D341Med (cell line): ENCODE results near the gene HSPA6.
"Not testable (repeated sequence)": the region's sequence is repeated elsewhere in the genome, so short reads cannot be mapped to it uniquely, and the experiment has no call there.

Source experiments
- DNase-seq: peaks from one replicate; pipeline ENCODE4 v3.0.0; 2012; ENCODE audit warnings: low spot score

Gene HSPA6

GRCh38 chr1:161523817-161524741 lies at the start of gene HSPA6:
Gene HSPA6, plus strand, starts transcription at chr1:161524540. Its CDS starts 119 bp downstream, at chr1:161524659.
- peak; percentile 84 for DNase-seq

GRCh38 chr1:161477711-161478110 lies 46.6 kb upstream of the HSPA6 start:
- not testable (repeated sequence) for DNase-seq

GRCh38 chr1:161478985-161479384 lies 45.4 kb upstream of the HSPA6 start:
- no peak for DNase-seq

GRCh38 chr1:161480381-161481035 lies 43.8 kb upstream of the HSPA6 start:
- no peak for DNase-seq

GRCh38 chr1:161481624-161482392 lies 42.5 kb upstream of the HSPA6 start:
- DNase-seq, result no peak

GRCh38 chr1:161482610-161483009 lies 41.7 kb upstream of the HSPA6 start:
- DNase-seq, result no peak

GRCh38 chr1:161483361-161483760 lies 41.0 kb upstream of the HSPA6 start:
- no peak for DNase-seq

GRCh38 chr1:161484613-161485012 lies 39.7 kb upstream of the HSPA6 start:
- no peak for DNase-seq

GRCh38 chr1:161486806-161487741 lies 37.3 kb upstream of the HSPA6 start:
- DNase-seq, result peak; percentile 78

- no peak for DNase-seq
These were observed 32.9 kb upstream of the HSPA6 start for GRCh38 chr1:161491472-161491871.

- no peak for DNase-seq
These were observed 31.5 kb upstream of the HSPA6 start for GRCh38 chr1:161492827-161493226.

GRCh38 chr1:161494091-161494735 lies 30.1 kb upstream of the HSPA6 start:
- DNase-seq, result no peak

- no peak for DNase-seq
These were observed 28.9 kb upstream of the HSPA6 start for GRCh38 chr1:161495490-161495889.

GRCh38 chr1:161497961-161498360 lies 26.4 kb upstream of the HSPA6 start:
- no peak for DNase-seq

GRCh38 chr1:161498646-161499045 lies 25.7 kb upstream of the HSPA6 start:
- no peak for DNase-seq

- no peak for DNase-seq
These were observed 25.0 kb upstream of the HSPA6 start for GRCh38 chr1:161499099-161500039.

- DNase-seq, result no peak
These were observed 23.1 kb upstream of the HSPA6 start for GRCh38 chr1:161501234-161501633.

- no peak for DNase-seq
These were observed 22.2 kb upstream of the HSPA6 start for GRCh38 chr1:161502181-161502580.

GRCh38 chr1:161502641-161503393 lies 21.5 kb upstream of the HSPA6 start:
- no peak for DNase-seq
